GM19025 (cell line): ENCODE results near the gene SPATA13.

ENCODE experiments used
- ATAC-seq: cut with Tn5 transposase; IDR thresholded peaks from one replicate; pipeline ENCODE4 v1.9.1; 2021; ENCODE audit warnings: mild to moderate bottlenecking, low read depth, moderate library complexity; ENCODE audit not compliant: unreplicated experiment

The SPATA13 gene

DNA sequence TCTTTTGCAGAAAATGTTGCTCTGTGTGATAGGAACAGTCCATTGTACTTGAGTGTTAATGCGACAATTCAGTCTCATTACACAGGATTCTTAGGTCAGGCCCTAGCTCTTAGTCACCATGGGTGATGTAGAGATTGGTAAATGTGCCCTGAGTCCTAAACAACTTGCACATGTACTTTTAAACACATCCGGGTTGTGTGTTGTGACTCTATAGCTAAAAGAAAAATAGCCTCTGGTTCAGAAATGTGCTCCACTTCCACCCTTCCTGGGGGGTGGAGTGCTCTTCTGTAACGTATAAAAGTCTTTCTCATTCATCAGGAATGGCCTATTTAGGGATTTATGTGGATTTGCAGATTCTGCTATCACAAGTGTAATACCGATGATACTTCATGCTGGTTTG is 5.2 kb downstream of the SPATA13 start:
- ATAC-seq = no peak

DNA sequence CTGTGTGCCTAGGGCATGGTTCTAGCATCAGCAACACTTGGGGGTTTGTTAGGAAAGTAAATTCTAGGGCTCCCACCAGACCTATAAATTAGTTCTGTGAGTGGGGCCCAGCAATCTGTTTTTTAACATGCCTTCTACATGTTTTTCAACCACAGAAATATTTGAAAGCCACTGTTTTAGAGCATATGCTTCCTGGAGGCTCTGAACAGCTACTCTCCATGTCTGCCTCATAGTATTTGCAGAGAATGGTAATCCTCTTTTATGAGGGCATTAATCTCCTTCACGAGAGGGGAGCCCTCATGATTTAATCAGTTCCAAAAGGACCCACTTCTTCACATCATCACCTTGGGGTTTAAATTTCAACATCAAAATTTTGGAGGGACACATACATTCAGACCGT is 6.0 kb downstream of the SPATA13 start:
- ATAC-seq = no peak

DNA sequence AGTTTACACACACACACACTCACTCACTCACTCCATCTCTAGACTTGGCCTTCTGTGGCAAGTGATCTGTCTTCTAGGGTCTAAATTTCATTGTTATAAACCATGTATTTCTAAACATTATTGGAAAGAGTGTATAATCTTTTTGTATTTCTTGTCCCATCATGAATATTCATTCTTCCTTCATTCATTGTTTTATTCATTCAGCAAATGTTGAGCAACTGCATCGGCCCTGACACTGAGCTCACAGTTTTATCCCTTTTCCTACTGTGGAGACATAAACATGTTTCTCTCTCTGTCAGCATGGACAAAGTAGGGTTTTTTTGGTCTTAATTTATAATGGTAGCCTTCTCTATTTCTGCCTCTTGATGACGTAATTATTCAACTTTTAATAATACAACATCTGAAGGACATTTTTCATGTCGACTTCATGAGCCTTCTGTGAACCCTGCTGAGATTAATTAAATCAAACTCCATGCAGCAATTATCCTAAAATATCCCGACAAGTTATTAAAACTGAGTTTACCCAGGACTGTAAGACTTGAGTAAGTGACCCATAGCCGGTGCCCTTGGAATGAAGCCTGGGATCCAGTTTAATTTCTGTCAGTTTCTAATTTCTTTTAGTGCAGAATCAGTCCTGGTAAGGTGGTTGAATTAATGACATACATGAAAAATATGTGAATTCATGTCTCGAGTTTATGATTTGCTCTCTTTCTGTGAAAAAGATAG is 7.3 kb downstream of the SPATA13 start:
- ATAC-seq = no peak

DNA sequence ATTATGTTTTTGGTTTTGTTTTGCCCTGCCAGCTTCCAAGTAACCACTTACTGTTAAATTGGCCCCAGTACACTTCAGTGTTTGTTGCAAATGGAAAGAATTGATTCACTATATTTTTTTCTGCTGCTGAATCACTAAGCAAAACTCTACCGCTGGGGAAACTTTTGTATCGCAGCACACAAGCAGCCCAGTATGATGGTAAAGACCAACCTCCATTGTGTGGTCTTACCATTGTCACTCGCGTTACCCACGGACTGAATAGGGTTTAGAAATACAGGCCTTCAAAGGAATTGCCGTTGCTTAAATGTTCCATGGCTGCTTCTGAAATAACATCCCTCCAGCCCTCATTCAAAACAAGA is 7.9 kb downstream of the SPATA13 start:
- no peak for ATAC-seq

DNA sequence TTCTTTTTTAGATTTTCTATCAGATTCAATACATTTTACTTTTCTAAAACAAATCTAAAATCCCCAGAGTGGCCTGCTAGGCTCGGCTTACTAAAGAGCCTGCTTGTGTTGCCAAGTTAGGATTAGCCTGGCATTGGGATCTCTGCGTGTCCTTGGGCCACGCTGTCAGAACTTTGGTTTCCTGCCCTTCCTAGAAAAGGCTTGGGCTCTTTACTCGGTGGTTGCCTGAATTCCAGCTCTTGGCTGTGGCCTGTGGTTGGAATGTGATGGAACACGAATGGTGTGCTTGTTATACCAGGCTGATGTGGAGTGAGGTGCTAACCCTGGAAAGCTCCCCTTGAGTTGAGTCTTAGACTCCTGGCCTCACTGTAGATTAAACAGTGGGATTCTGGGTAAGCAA is 8.5 kb downstream of the SPATA13 start:
- ATAC-seq = no peak

DNA sequence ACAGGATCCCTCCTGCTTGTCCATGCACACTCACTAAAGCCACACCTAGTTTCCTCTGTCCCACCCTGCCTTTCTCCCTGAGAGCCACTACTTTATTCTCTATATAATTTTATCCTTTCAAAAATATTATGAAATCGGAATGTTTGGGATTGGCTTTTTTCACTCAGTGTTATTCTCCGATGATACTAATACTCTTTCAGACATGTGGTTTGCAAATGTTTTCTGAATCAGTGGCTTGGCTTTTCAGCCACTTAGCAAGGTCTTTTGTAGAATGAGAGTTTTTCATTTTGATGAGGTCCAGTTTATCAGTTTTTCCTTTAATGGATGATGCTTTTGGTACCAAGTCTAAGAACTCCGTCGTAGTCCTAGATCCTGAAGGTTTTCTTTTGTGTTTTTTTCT is 11.6 kb downstream of the SPATA13 start:
- ATAC-seq = no peak

DNA sequence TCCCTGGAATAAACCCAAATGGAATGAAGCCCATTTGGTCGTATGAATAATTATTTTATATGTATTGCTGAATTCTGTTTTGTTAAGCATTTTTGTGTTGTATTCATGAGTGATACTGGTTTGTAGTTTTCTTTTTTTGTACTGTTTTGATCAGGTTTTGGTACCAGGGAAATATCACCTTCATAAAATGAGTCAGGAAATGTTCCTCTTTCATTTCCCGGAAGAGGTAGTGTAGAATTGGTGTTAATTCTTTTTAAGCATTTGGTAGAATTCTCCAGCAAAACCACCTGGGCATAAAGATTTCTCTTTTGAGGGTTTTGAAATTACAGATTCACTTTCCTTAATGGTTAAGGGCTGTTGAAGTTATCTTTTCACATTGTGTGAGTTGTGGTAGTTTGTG is 13.3 kb downstream of the SPATA13 start:
- no peak for ATAC-seq

DNA sequence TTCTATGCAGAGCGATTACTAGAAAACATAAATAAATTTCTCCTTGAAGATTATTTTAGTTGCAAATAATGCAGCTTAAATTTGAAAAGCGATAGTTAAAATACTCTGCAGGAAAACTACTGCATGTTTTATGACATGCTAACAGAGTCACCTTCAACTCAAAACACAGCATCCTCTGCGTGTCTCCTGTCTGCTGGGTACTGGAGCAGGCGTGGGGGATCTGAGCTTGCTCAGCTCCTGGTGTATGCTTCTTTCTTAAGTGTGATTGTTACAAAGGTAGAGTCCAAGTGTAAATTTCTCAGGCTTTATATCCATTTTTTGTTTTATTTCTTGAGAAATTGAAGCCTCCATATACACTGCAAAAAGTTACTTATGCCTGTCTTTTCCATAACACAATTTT is 15.3 kb downstream of the SPATA13 start:
- no peak for ATAC-seq

DNA sequence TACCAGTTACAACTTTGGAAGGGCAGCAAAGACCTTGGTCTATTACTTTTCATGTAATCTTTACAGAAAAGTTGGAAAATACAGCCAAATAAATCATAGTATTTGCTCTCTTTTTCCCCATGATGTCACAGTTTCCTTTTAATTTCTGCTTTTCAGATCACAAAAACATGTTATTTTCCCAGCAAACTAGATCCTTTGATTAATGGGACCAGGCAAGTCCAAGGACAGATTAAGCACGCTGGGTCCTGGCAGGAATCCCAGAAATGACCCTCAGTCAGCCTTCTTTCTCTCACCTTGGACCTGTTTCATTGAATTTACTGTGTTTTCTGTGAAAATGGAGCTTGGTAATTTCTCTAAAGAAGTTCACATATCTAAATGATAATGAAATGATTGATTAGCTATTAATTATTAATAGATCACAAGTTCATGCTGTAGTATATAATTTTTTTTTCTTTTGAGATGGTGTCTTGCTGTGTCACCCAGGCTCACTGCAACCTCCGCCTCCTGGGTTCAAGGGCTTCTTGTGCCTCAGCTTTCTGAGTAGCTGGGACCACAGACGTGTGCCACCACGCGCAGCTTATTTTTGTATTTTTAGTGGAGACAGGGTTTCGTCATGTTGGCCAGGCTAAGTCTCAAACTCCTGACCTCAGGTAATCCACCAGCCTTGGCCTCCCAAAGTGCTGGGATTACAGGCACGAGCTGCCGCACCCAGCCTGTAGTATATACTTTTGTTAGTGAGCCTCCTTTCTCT is 16.0 kb downstream of the SPATA13 start:
- ATAC-seq = no peak

DNA sequence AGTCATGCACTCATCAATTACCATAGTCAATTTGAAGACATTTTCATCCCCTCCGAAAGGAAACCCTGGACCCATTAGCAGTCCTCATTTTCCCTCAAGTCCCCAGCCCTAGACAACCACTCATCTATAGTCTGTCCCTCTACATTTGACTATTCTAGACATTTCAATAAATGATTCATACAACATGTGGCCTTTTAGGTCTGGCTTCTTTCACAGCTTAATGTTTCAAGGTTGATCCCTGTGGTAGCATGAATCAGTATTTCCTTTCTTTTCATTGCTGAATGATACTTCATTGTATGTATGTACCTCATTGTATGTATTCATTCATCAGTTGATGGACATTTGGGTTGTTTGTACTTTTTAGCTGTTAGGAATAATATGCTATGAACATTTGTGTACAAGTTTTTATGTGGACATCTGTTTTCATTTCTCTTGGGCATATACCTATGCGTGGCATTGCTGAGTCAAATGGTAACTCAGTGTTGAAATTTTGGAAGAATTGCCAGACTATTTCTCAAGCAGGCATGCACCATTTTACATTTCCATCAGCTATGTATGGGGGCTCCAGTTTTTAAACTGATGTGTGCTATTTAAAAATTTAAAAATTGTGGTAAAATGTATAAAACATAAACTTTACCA is 18.4 kb downstream of the SPATA13 start:
- no peak for ATAC-seq

DNA sequence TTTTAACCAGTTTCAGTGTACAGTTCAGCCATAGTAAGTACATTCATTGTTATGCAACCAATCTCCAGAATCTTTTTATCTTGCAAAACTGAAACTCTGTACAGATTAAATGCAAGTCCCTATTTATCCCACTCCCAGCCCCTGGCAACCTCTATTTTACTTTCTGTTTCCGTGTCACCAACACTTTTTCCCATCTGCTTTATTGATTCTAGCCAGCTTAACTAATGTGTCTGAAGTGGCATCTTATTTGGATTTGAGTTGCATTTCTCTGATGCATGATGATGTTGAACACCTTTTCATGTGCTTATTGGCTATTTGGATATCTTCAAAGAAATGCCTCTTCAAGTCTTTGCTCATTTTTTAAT is 18.9 kb downstream of the SPATA13 start:
- ATAC-seq = no peak

DNA sequence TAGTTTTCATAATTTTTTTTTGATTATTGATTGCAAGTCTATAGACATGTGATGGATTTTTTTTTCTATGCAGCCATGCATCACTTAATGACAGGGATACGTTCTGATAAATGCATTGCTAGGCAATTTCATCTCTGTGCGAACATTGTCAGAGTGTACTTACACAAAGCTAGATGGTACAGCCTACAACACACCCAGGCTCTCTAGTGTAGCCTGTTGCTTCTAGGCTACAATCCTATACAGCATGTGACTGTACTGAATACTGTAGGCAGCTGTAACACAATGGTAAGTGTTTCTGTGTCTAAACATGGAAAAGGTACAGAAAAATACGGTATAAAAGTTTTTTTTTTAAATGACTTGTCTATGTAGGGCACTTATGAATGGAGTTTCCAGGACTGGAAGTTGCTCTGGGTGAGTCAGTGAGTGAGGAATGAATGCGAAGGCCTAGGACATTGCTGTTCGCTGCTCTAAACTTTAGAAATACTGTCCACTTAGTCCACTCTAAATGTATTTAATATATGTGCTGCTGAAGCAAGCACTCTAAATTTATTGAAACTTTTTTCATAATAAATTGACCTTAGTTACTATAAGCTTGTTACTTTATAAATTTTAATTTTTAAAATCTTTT is 20.3 kb downstream of the SPATA13 start:
- no peak for ATAC-seq

DNA sequence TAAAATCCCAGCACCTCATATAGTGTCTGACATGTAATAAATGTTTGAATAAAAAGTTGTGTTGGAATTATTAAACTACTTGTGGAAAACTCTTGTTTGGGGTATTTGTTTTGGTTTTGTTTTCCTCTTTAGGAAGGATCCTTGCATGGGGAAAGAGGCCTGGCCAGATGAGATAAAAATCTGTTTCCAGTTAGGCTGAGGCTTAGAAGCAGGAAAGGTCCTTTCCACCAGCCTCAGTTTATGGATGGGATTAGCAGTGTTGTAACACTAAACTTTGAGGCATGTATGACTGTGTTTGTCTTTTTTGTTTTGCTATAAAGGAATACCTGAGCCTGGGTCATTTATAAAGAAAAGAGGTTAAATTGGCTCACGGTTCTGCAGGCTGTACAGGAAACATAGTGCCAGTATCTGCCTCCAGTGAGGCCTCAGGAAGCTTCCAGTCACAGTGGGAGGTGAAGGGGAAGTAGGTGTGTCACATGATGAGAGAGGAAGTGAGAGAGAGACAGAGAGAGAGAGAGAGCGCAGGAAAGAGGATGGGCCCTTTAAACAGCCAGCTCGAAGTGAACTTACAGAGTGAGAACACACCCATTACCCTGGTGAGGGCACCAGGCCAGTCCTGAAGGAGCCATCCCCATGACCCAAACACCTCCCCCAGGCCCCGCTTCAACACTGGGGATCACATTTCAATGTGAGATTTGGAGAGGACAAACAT is 21.6 kb downstream of the SPATA13 start:
- ATAC-seq = no peak

DNA sequence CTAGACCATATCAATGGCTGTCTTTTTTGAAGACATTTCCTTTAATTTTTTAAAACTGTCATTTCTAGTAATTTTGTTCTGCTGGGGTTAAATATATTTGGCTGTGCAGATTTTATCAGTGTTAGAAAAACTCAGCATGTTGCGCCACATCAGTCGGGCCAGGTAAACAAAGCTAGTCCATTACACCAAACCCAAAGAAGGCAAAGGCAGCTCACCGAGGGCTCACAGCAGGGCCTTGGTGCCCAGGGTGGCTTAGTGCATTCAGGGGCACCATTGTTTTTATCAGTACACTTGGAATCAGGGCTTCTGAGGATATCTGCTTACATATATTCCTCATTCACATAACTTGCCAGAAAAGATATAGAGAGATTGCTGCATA is 22.2 kb downstream of the SPATA13 start:
- ATAC-seq = no peak

DNA sequence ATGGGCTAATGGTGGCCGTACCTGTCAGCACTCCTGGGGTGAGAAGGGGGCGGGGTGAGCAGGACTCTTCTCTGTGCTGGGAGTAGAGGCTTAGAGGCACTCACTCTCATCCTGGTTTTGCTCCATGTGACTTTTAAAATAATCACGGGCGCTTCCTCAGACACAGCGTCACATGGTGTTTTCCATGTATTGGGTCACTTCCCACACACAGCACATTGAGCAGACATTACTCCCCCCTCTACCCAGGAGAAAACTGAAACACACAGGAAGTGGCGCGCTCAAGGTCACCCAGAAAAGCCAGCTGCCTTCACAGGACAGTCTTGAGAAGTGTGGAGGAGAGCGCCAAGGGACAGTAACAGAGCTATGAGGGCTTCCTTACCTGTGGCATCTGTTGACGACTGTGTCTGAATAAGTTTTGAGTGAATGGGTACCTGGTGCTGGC is 23.2 kb downstream of the SPATA13 start:
- ATAC-seq = no peak

DNA sequence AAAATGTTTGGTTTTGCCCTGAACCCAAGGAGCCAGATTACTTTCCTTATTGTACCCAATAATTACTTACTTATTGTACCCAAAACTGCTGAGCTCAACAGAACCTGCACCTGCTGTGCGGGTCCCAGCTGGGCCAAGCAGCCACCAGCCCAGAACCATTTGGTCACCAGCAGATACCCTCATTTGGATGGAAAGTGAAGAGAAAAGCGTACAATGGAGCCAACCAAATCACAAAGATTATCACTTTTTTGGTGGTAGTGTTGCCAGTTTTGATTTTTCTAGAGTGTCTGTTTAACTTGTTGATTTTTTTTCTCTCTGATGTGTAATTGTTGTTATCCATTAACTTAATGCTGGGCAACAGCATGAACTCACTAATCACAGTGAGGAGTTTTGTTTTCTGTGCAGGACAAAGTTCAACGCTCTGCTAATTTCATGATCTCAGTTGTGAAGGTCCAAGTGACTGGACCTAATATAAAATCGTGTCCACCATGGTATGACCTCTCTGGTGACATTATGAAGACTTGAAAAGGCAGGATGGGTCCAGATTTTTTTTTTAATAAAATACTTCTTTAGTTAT is 23.8 kb downstream of the SPATA13 start:
- ATAC-seq = no peak

DNA sequence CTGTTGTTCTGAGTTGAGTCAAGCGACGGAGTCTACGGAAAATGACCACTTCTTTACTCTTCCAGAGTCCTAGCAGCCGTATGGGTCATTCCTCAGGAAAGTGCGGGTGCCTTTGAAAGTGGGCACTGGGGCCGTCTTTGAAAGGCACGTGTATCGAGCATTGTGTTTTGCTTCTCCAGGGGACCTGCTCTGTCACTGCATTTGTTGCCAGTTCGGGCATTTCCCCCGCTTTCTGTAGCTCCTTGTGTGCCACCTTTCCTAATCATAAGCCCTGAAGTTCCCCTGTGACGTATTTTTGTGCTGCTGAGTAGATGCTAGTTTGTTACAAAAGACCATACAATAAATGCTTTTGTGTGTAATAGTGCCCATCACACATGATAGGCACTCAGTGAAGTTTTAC is 24.4 kb downstream of the SPATA13 start:
- no peak for ATAC-seq

DNA sequence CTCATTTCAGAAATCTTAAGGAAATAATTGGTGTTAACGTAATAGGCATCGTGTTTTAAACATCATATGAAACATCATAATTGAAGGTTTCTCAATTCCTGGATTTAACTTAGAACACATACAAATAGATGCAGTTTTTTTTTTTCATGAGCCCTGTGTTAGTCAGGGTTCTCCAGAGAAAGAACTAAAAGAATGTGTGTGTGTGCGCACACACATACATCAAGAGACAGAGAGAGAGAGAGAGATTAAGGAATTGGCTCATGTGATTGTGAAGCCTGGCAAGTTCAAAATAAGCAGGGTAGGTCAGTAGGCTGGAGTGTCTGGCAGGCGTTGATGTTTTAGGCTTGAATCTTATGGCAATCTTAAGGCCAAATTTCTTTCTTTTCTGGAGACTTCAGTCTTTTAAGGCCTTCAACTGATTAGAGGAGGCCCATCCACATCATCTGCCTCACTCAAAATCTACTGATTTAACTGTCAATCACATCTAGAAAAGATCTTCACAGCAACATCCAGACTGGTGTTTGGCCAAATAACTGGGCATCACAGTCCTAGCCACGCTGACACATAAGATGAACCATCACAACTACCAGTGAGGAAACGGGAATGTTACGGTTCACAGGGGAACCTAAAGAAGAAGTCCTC is 25.2 kb downstream of the SPATA13 start:
- no peak for ATAC-seq

DNA sequence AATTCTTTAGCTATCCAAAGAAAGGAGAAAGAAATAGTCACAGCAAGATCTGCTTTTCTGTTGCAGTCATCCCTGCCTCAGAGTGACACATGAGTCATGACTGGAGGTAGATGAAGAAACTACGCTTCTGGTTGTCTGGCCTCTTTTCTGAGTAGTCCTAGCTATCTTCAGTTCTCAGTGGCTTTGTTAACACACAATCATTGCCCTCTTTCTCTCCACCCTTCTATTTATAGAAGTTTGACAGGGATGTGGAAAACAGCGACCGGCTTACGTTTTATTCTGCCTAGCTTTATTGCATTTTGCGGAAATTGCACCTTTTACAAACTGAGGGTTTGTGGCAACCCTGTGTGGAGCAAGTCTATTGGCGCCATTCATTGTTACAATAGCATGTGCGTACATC is 26.7 kb downstream of the SPATA13 start:
- no peak for ATAC-seq
